ENCODE data around the gene ERP29. TPM values are rescaled to one million over a fixed set of nuclear protein-coding genes. Genes with fewer than 3 reads are reported as not detected.
"Not testable (repeated sequence)": the region's sequence is repeated elsewhere in the genome, so short reads cannot be mapped to it uniquely, and the experiment has no call there.

Gene ERP29
- total RNA-seq, 6 experiments from 2014 or later = 41.7 to 124 (median 94.3) TPM

GRCh38 chr12:112008918-112009317, 4.3 kb upstream of the ERP29 start:
- intact Hi-C loops (cut with DNase I) = no loop called here
- no peaks in the 10 kb centered on the region for H3K9me3 ChIP-seq
- H3K27ac ChIP-seq = no peak overlapping the region
- no peak for ATAC-seq
- WGBS (ENCODE audit: insufficient coverage, low coverage, low lambda C conversion rate, missing lambda C conversion rate) = 68% methylated on average over 3 of the region's 3 CpGs
- DNase-seq = no peak
- no peak overlapping the region for H3K4me3 ChIP-seq
- no peaks in the 10 kb centered on the region for H3K36me3 ChIP-seq
- TF ChIP-seq POLR2A (IDR thresholded peaks at IDR 0.05) (no peak), CTCF (IDR thresholded peaks at IDR 0.05) (no peak)
- H3K4me1 ChIP-seq = peaks cover 0 to 20% (median 6%) of the 10 kb centered on the region in 4 donors
- H3K27me3 ChIP-seq = no peaks in the 10 kb centered on the region

DNA sequence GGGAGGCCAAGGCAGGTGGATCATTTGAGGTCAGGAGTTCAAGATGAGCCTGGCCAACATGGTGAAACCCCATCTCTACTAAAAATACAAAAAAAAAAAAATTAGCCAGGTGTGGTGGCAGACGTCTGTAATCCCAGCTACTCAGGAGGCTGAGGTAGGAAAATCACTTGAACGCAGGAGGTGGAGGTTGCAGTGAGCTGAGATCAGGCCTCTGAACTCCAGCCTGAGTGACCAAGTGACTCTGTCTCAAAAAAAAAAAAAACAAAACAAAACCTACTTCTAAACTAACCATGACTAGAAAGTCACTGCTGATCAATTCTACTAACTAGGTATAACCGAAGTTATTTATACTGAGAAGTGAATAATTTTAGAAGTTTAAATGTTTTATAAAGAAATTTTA, 3.6 kb upstream of the ERP29 start:
- H3K36me3 ChIP-seq; ATAC-seq; H3K4me3 ChIP-seq; DNase-seq; H3K27ac ChIP-seq; intact Hi-C loops (cut with DNase I); H3K27me3 ChIP-seq; H3K9me3 ChIP-seq: not testable (repeated sequence)
- peaks cover 0 to 24% (median 8%) of the 10 kb centered on the region in 4 donors for H3K4me1 ChIP-seq
- 78% methylated on average over 3 of the region's 3 CpGs for WGBS (ENCODE audit: insufficient coverage, low coverage, low lambda C conversion rate, missing lambda C conversion rate)

- no peaks in the 10 kb centered on the region for H3K27me3 ChIP-seq
- intact Hi-C loops (cut with DNase I) = no loop called here
- no peaks in the 10 kb centered on the region for H3K9me3 ChIP-seq
- no peak overlapping the region for H3K27ac ChIP-seq
- H3K4me1 ChIP-seq = peaks cover 0 to 24% (median 10%) of the 10 kb centered on the region in 4 donors
- H3K4me3 ChIP-seq = no peak overlapping the region
- WGBS (ENCODE audit: insufficient coverage, low coverage, low lambda C conversion rate, missing lambda C conversion rate) = no CpG with 5 or more reads among the region's 8 CpGs
- DNase-seq = no peak
- ATAC-seq = no peak
- peaks cover 0 to 2% (median 0%) of the 10 kb centered on the region in 4 donors for H3K36me3 ChIP-seq
- TF ChIP-seq POLR2A (IDR thresholded peaks at IDR 0.05) (no peak), CTCF (IDR thresholded peaks at IDR 0.05) (no peak)
Observed at GRCh38 chr12:112010415-112011344, 2.5 kb upstream of the ERP29 start.

GRCh38 chr12:112011685-112012084, 1.5 kb upstream of the ERP29 start:
- 91% methylated on average over 8 of the region's 8 CpGs for WGBS (ENCODE audit: insufficient coverage, low coverage, low lambda C conversion rate, missing lambda C conversion rate)
- Histone ChIP-seq H3K4me1 (peaks cover 0 to 18% (median 10%) of the 10 kb centered on the region in 4 donors), H3K27ac (peak overlapping the region in 1 of 3 donors; percentile 95), H3K9me3 (no peaks in the 10 kb centered on the region), H3K36me3 (peaks cover 0 to 11% (median 0%) of the 10 kb centered on the region in 4 donors), H3K4me3 (peak overlapping the region in 2 of 3 donors; percentile 81 to 96), H3K27me3 (no peaks in the 10 kb centered on the region)
- TF ChIP-seq POLR2A (IDR thresholded peaks at IDR 0.05) (no peak), CTCF (IDR thresholded peaks at IDR 0.05) (no peak)
- DNase-seq (no peak), ATAC-seq (no peak)
- intact Hi-C loops (cut with DNase I) = no loop called here
